Ishikawa (cell line): ENCODE measurements around the gene MAN1A2.

Source experiments
- CREB1 ChIP-seq: IDR thresholded peaks from 2 replicates; pipeline ENCODE4 v1.6.1; 2012; ENCODE audit warnings: low read depth
- EGR1 ChIP-seq: IDR thresholded peaks from 2 replicates; pipeline ENCODE4 v1.6.1; 2012
- EP300 ChIP-seq: IDR thresholded peaks from 2 replicates; pipeline ENCODE4 v1.6.1; 2012; ENCODE audit warnings: borderline replicate concordance
- FOXM1 ChIP-seq: IDR thresholded peaks from 2 replicates; pipeline ENCODE4 v1.6.1; 2012; ENCODE audit warnings: low read depth, borderline replicate concordance
- NFIC ChIP-seq: IDR thresholded peaks from 2 replicates; pipeline ENCODE4 v1.6.1; 2012
- RAD21 ChIP-seq: IDR thresholded peaks from 2 replicates; pipeline ENCODE4 v1.6.1; 2012; ENCODE audit warnings: low read depth
- TAF1 ChIP-seq: IDR thresholded peaks from 2 replicates; pipeline ENCODE4 v1.6.1; 2012; ENCODE audit warnings: low read depth, mild to moderate bottlenecking
- TEAD4 ChIP-seq: IDR thresholded peaks from 2 replicates; pipeline ENCODE4 v1.6.1; 2012
- YY1 ChIP-seq: IDR thresholded peaks from 2 replicates; pipeline ENCODE4 v1.6.1; 2012; ENCODE audit warnings: low read depth
- TF ChIP-seq, protein P1 (sequence below): IDR thresholded peaks from 2 replicates; pipeline ENCODE4 v1.6.1; 2012
- TF ChIP-seq, protein P2 (sequence below): IDR thresholded peaks from 2 replicates; pipeline ENCODE4 v1.6.1; 2012; ENCODE audit warnings: low read depth, mild to moderate bottlenecking

GRCh38 chr1:117527566-117528102 is 160.4 kb downstream of the MAN1A2 start:
- TF ChIP-seq, protein P1, sequence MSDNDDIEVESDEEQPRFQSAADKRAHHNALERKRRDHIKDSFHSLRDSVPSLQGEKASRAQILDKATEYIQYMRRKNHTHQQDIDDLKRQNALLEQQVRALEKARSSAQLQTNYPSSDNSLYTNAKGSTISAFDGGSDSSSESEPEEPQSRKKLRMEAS, result no peak
- TF ChIP-seq YY1, result no peak
- TF ChIP-seq NFIC, result no peak
- TF ChIP-seq CREB1, result no peak
- TF ChIP-seq TAF1, result no peak
- TF ChIP-seq, protein P2, sequence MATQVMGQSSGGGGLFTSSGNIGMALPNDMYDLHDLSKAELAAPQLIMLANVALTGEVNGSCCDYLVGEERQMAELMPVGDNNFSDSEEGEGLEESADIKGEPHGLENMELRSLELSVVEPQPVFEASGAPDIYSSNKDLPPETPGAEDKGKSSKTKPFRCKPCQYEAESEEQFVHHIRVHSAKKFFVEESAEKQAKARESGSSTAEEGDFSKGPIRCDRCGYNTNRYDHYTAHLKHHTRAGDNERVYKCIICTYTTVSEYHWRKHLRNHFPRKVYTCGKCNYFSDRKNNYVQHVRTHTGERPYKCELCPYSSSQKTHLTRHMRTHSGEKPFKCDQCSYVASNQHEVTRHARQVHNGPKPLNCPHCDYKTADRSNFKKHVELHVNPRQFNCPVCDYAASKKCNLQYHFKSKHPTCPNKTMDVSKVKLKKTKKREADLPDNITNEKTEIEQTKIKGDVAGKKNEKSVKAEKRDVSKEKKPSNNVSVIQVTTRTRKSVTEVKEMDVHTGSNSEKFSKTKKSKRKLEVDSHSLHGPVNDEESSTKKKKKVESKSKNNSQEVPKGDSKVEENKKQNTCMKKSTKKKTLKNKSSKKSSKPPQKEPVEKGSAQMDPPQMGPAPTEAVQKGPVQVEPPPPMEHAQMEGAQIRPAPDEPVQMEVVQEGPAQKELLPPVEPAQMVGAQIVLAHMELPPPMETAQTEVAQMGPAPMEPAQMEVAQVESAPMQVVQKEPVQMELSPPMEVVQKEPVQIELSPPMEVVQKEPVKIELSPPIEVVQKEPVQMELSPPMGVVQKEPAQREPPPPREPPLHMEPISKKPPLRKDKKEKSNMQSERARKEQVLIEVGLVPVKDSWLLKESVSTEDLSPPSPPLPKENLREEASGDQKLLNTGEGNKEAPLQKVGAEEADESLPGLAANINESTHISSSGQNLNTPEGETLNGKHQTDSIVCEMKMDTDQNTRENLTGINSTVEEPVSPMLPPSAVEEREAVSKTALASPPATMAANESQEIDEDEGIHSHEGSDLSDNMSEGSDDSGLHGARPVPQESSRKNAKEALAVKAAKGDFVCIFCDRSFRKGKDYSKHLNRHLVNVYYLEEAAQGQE, result no peak
- TF ChIP-seq EGR1, result no peak
- TF ChIP-seq TEAD4, result no peak
- no peak for TF ChIP-seq RAD21
- no peak for TF ChIP-seq EP300
- no peak for TF ChIP-seq FOXM1
